Heart left ventricle (tissue), 16 donors: ENCODE data around the gene MEIS2. TPM values are rescaled to one million over a fixed set of nuclear protein-coding genes. Genes with fewer than 3 reads are reported as not detected.
A peak's percentile ranks its signal among the peaks of the same experiment; 100 is the strongest.

ENCODE experiments used
- ATAC-seq, 4 donors: fragments of 200-7000 bp; cut with Tn5 transposase; one replicate each; pipeline ENCODE4 v1.9.1; 2020 to 2022; ENCODE audit warnings: moderate library complexity in 4 of 4, mild to moderate bottlenecking in 3 of 4, moderate number of reproducible peaks in 1 of 4
- DNase-seq, 5 donors: peaks; one replicate each; pipeline ENCODE4 v3.0.0-alpha.2; 2020
- H3K27ac ChIP-seq, 12 donors: fragments of 200-600 bp; sonication (generic) in 4 of 12; one replicate each; pipeline versions ENCODE4 v1.5.0 to v1.8.0; 2016 to 2022; ENCODE audit warnings: mild to moderate bottlenecking in 2 of 12
- H3K27me3 ChIP-seq, 9 donors: fragments of 200-600 bp; sonication (generic) in 2 of 9; one replicate each; pipeline versions ENCODE4 v1.5.1 to v1.8.0; 2016 to 2022; ENCODE audit warnings: mild to moderate bottlenecking in 3 of 9
- H3K36me3 ChIP-seq, 9 donors: fragments of 200-600 bp; sonication (generic) in 2 of 9; one replicate each; pipeline versions ENCODE4 v1.5.0 to v1.8.0; 2018 to 2022; ENCODE audit warnings: mild to moderate bottlenecking in 2 of 9
- H3K4me1 ChIP-seq, 12 donors: fragments of 200-600 bp; sonication (generic) in 4 of 12; one replicate each; pipeline versions ENCODE4 v1.5.0 to v1.8.0; 2016 to 2022; ENCODE audit warnings: mild to moderate bottlenecking in 3 of 12
- H3K4me3 ChIP-seq, 12 donors: fragments of 200-600 bp; sonication (generic) in 4 of 12; one replicate each; pipeline versions ENCODE4 v1.5.0 to v1.8.0; 2017 to 2022; ENCODE audit warnings: mild to moderate bottlenecking in 9 of 12, moderate library complexity in 4 of 12
- H3K9me3 ChIP-seq, 12 donors: fragments of 200-600 bp; sonication (generic) in 4 of 12; one replicate each; pipeline versions ENCODE4 v1.5.0 to v1.8.0; 2016 to 2022; ENCODE audit warnings: mild to moderate bottlenecking in 1 of 12
- POLR2A ChIP-seq, 2 donors: fragments of 450-650 bp; IDR thresholded peaks; one replicate each; pipeline ENCODE4 v1.6.1; 2017; ENCODE audit warnings: antibody characterized with exemption in 2 of 2, mild to moderate bottlenecking in 2 of 2, moderate library complexity in 2 of 2
- WGBS, 4 donors: extraction: QIAGEN DNeasy Blood & Tissue Kit in 2 of 4; methylation state at CpG; one replicate each; pipeline versions ENCODE4 v1.1.5 to v1.1.7; 2013 to 2018; 5-methylcytosine and 5-hydroxymethylcytosine counted together
- intact Hi-C, 10 donors: fragments of 100-400 bp; cut with DNase I; formaldehyde crosslinking; loops; one replicate each; pipeline versions ENCODE4 v1.11.1 to v1.14.2; 2022
- polyA plus RNA-seq, 2 donors: library from polyadenylated mRNA; stranded (reverse); fragments of 200-250 nt; gene quantifications; one replicate each; pipeline ENCODE4 v1.2.3, GENCODE V29; 2013
- total RNA-seq, 9 donors: library from RNA; depleted of rRNA in 2 of 9; stranded (reverse); fragments of >200 nt in 2 of 9; fragmentation: NEBNext Ultra II Directional in 3 of 9; extraction: Animal tissue kit (Norgen Biotek cat#: 25700) in 3 of 9; gene quantifications; one replicate each; pipeline versions ENCODE4 v1.1.0 to v1.2.4, GENCODE V29; 2016 to 2023
- TF ChIP-seq, protein P1 (sequence below), 12 donors: fragments of 200-600 bp; sonication (generic) in 4 of 12; IDR thresholded peaks; one replicate each; pipeline versions ENCODE4 v1.5.0 to v1.8.0; 2018 to 2022; ENCODE audit warnings: antibody characterized with exemption in 12 of 12, mild to moderate bottlenecking in 5 of 12
- donor health status: ischemic (EF 13 %, LVEDD 7.1; RV severe dilation, severe dysfunction).
- donor health status: healthy with polysubstance abuse.
- donor health status: DM: no; HTN: yes; CAD: no.
- donor health status: DM: no; HTN: no; CAD: no.
- donor health status: ischemic (EF 25% LVEDD 6.9; RV normal size, moderate dysfunction).
- donor health status: ischemic (EF 25% LVEDD 5.7; RV mildly dilated, moderate dysfunction).
- donor health status: healthy.
- donor health status: DM: yes; HTN: yes; CAD: no.
- donor health status: ischemic (EF 35%, LVEDD 5.7; RV mildly dilated, moderate dysfunction).
- donor health status: nonischemic (EF 11% LVEDD 7.7; RV severe dilation, severe dysfunction).
- donor health status: DM: yes; HTN: yes; CAD: no.
- donor health status: PGD.
- donor health status: ischemic (EF 29% LVEDD 5.4; RV normal size, mild dysfunction).
- donor health status: nonischemic (EF 23%, LVEDD 6.1; RV moderate dilation, normal function).

MEIS2 gene
- total and polyA plus RNA-seq, 11 donors = 13.2 to 89.7 (median 49.7) TPM

DNA sequence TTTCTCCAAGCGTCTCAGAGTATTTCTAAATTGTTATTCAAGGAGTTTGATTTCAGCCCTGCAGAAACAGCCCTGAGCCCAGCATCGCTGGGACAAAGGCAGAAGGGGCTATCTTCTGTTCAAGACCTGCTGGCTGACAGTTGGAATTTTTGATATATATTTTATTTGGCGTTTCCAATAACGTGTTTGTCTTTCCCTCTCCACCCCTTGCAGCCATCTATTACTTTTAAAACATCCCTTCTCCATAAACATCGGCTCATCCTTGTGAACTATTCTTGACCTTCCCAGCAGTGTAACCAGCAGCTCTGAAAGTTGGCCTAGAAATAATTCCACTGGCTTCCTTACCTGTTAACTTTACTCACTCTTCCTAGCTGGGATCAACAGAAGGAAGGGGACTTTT, 5.5 kb upstream of the MEIS2 start:
- peaks cover 0 to 90% (median 17%) of the 10 kb centered on the region in 9 donors for H3K27me3 ChIP-seq
- H3K36me3 ChIP-seq = no peaks in the 10 kb centered on the region
- no peak overlapping the region for H3K4me3 ChIP-seq
- peaks cover 0 to 20% (median 5%) of the 10 kb centered on the region in 12 donors for H3K4me1 ChIP-seq
- intact Hi-C loops = loop anchor here in 4 of 10 donors (5.0 to 10.0 kb wide), 4 partner anchors 221 to 521 kb away; no protein-coding TSS in a partner anchor
- WGBS, 4 donors = 41 to 60% (median 58%) methylated on average over 5 of the region's 5 CpGs
- H3K27ac ChIP-seq = peak overlapping the region in 1 of 12 donors; percentile 98
- no peak for TF ChIP-seq POLR2A (IDR thresholded peaks at IDR 0.05)
- TF ChIP-seq, protein P1, sequence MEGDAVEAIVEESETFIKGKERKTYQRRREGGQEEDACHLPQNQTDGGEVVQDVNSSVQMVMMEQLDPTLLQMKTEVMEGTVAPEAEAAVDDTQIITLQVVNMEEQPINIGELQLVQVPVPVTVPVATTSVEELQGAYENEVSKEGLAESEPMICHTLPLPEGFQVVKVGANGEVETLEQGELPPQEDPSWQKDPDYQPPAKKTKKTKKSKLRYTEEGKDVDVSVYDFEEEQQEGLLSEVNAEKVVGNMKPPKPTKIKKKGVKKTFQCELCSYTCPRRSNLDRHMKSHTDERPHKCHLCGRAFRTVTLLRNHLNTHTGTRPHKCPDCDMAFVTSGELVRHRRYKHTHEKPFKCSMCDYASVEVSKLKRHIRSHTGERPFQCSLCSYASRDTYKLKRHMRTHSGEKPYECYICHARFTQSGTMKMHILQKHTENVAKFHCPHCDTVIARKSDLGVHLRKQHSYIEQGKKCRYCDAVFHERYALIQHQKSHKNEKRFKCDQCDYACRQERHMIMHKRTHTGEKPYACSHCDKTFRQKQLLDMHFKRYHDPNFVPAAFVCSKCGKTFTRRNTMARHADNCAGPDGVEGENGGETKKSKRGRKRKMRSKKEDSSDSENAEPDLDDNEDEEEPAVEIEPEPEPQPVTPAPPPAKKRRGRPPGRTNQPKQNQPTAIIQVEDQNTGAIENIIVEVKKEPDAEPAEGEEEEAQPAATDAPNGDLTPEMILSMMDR (IDR thresholded peaks at IDR 0.05) = no peak
- ATAC-seq (no peak), DNase-seq (no peak)
- H3K9me3 ChIP-seq = no peaks in the 10 kb centered on the region

DNA sequence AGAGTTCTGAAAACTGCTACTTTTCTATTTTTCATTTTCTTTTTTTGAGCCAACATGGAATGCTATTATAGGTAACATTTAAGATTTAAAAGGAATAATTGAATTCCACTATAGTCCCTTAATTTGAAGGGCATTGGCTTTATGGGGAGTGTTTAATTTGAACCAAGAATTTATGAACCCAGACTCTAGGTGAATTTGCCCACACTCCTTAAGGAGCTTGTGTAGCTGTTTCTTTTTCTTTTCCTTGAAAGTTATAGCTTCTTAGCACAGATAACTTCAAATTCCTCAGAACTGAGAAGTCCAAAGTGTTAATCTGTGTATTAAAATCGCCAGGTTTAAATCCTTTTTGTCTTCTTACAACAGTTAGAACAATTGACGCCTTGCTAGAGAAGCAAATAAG, 4.7 kb upstream of the MEIS2 start:
- peaks cover 0 to 18% (median 4%) of the 10 kb centered on the region in 12 donors for H3K4me1 ChIP-seq

DNA sequence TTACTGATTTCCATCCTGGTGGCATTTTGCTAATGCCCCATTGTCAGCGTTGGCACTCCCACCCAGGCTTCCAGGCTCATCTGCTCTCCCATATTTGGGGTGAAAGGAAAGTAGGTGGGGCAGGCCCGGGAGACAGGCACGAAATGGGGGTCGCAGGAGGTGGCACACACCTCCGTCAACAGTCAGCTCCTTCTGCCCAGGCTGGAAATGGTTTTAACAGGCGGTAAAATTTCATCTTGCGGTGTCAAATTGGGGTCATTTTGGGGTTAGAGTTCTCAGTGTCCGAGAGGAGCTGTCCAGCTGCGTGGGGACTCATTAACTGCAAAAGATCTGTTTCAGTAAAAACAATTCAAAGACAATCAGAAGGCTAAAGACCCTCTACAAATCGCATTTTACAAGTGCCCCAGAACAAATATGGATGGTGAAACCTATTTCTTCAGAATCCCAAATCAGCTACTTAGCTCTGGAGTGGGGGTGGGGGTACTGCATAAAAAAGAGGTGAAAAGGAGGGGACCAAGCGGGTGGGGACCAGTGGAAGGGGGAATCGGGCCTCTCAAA, 4.2 kb upstream of the MEIS2 start:
- no peak for DNase-seq
- Histone ChIP-seq H3K36me3 (no peaks in the 10 kb centered on the region), H3K4me1 (peaks cover 0 to 19% (median 4%) of the 10 kb centered on the region in 12 donors), H3K4me3 (peak overlapping the region in 4 of 12 donors; percentile 6 to 66 (median 9)), H3K9me3 (no peaks in the 10 kb centered on the region), H3K27ac (peak overlapping the region in 3 of 12 donors; percentile 28 to 98 (median 54)), H3K27me3 (peaks cover 0 to 76% (median 16%) of the 10 kb centered on the region in 9 donors)
- TF ChIP-seq, protein P1 (IDR thresholded peaks at IDR 0.05) = no peak
- no peak for TF ChIP-seq POLR2A (IDR thresholded peaks at IDR 0.05)
- ATAC-seq = no peak
- 50 to 68% (median 60%) methylated on average over 12 of the region's 12 CpGs for WGBS, 4 donors
- intact Hi-C loops = loop anchor here in 9 of 10 donors (5.0 to 10.0 kb wide), 5 partner anchors 217 to 520 kb away; no protein-coding TSS in a partner anchor

More for the DNA sequence above, 4.7 kb upstream of the MEIS2 start:
- Histone ChIP-seq H3K36me3 (no peaks in the 10 kb centered on the region), H3K4me3 (no peak overlapping the region), H3K27me3 (peaks cover 0 to 81% (median 17%) of the 10 kb centered on the region in 9 donors), H3K9me3 (no peaks in the 10 kb centered on the region), H3K27ac (peak overlapping the region in 2 of 12 donors; percentile 54 to 98)
- ATAC-seq = no peak
- no peak for TF ChIP-seq POLR2A (IDR thresholded peaks at IDR 0.05)
- TF ChIP-seq, protein P1 (IDR thresholded peaks at IDR 0.05) = no peak
- WGBS, 4 donors = 74 to 84% (median 81%) methylated on average over 2 of the region's 2 CpGs
- DNase-seq = no peak
- intact Hi-C loops = loop anchor here in 4 of 10 donors (5.0 to 10.0 kb wide), 4 partner anchors 220 to 520 kb away; no protein-coding TSS in a partner anchor
